ENCODE results near the gene RERE. TPM values are rescaled to one million over a fixed set of nuclear protein-coding genes. Genes with fewer than 3 reads are reported as not detected.

Gene RERE
- total RNA-seq, 2 experiments from 2014 or later = 45.8 to 57.1 TPM

GRCh38 chr1:8584316-8584715 lies 233.1 kb downstream of the RERE start:
- TF ChIP-seq, protein P1, sequence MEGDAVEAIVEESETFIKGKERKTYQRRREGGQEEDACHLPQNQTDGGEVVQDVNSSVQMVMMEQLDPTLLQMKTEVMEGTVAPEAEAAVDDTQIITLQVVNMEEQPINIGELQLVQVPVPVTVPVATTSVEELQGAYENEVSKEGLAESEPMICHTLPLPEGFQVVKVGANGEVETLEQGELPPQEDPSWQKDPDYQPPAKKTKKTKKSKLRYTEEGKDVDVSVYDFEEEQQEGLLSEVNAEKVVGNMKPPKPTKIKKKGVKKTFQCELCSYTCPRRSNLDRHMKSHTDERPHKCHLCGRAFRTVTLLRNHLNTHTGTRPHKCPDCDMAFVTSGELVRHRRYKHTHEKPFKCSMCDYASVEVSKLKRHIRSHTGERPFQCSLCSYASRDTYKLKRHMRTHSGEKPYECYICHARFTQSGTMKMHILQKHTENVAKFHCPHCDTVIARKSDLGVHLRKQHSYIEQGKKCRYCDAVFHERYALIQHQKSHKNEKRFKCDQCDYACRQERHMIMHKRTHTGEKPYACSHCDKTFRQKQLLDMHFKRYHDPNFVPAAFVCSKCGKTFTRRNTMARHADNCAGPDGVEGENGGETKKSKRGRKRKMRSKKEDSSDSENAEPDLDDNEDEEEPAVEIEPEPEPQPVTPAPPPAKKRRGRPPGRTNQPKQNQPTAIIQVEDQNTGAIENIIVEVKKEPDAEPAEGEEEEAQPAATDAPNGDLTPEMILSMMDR (IDR thresholded peaks at IDR 0.05) = no peak
- POLR2A ChIA-PET = no interaction called here
- DNase-seq (no peak), ATAC-seq (no peak)
- CTCF ChIA-PET = interaction anchor here (2.0 to 2.5 kb wide), 3 partner anchors 19 to 87 kb away, joined by 7 to 13 read pairs (median 7); no protein-coding TSS in a partner anchor
- Mint-ChIP-seq H3K36me3 (ENCODE audit: low read depth) (no peaks in the 10 kb centered on the region), H3K9me3 (no peaks in the 10 kb centered on the region), H3K4me1 (ENCODE audit: low read depth) (peaks cover 18% of the 10 kb centered on the region), H3K4me3 (no peak overlapping the region), H3K27me3 (no peaks in the 10 kb centered on the region), H3K27ac (no peak overlapping the region)
- intact Hi-C loops (cut with micrococcal nuclease) = no loop called here

- H3K36me3 Mint-ChIP-seq (ENCODE audit: low read depth) = no peaks in the 10 kb centered on the region
Observed at GRCh38 chr1:8583031-8583430, 234.4 kb downstream of the RERE start.

GRCh38 chr1:8580566-8580965 lies 236.9 kb downstream of the RERE start:
- intact Hi-C loops (cut with micrococcal nuclease) = no loop called here
- Mint-ChIP-seq H3K27ac (no peak overlapping the region), H3K36me3 (ENCODE audit: low read depth) (no peaks in the 10 kb centered on the region), H3K27me3 (no peaks in the 10 kb centered on the region), H3K9me3 (no peaks in the 10 kb centered on the region), H3K4me3 (no peak overlapping the region), H3K4me1 (ENCODE audit: low read depth) (peaks cover 6% of the 10 kb centered on the region)
- TF ChIP-seq, protein P1 (IDR thresholded peaks at IDR 0.05) = no peak
- POLR2A ChIA-PET = interaction anchor here (0.6 kb wide), 1 partner anchor 15 kb away, joined by 3 read pairs; no protein-coding TSS in a partner anchor
- DNase-seq (no peak), ATAC-seq (no peak)
- CTCF ChIA-PET = interaction anchor here (1.3 to 2.5 kb wide), 3 partner anchors 11 to 268 kb away, joined by 7 to 14 read pairs (median 10); no protein-coding TSS in a partner anchor

More at GRCh38 chr1:8583031-8583430, 234.4 kb downstream of the RERE start:
- DNase-seq (no peak), ATAC-seq (no peak)
- no peak overlapping the region for H3K27ac Mint-ChIP-seq
- H3K4me3 Mint-ChIP-seq = no peak overlapping the region
- peaks cover 15% of the 10 kb centered on the region for H3K4me1 Mint-ChIP-seq (ENCODE audit: low read depth)
- H3K9me3 Mint-ChIP-seq = no peaks in the 10 kb centered on the region
- POLR2A ChIA-PET = no interaction called here
- TF ChIP-seq, protein P1 (IDR thresholded peaks at IDR 0.05) = no peak
- intact Hi-C loops (cut with micrococcal nuclease) = no loop called here
- no peaks in the 10 kb centered on the region for H3K27me3 Mint-ChIP-seq
- CTCF ChIA-PET = interaction anchor here (0.7 to 2.1 kb wide), 5 partner anchors 15 to 143 kb away, joined by 3 to 13 read pairs (median 7); no protein-coding TSS in a partner anchor

DNA sequence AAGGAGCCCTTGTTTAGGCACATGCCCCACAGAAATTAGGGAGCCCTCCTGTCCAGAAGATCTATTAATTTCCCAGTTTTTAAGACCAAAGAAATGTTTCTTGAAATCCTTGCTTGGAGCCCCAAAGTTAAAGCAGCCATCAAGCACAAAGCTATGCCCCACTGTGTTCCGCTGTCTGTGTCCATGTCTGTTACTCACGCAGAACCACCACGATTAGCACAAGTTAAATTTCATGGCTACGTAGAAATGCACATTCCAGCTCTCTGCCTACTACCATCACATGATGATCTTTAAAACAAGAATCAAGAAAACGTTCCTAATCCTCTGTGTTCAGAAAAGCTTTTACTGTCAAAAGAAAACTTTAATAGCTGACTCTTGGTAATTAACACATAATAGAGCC lies 238.5 kb downstream of the RERE start:
- H3K27me3 Mint-ChIP-seq = no peaks in the 10 kb centered on the region
- no peaks in the 10 kb centered on the region for H3K9me3 Mint-ChIP-seq
- H3K27ac Mint-ChIP-seq = no peak overlapping the region
- H3K36me3 Mint-ChIP-seq (ENCODE audit: low read depth) = no peaks in the 10 kb centered on the region
- H3K4me1 Mint-ChIP-seq (ENCODE audit: low read depth) = peaks cover 6% of the 10 kb centered on the region
- CTCF ChIA-PET = interaction anchor here (0.9 to 2.5 kb wide), 6 partner anchors 9 to 426 kb away, joined by 3 to 14 read pairs (median 5); no protein-coding TSS in a partner anchor
- POLR2A ChIA-PET = interaction anchor here (0.7 to 1.9 kb wide), 2 partner anchors 8 to 10 kb away, joined by 3 to 5 read pairs; no protein-coding TSS in a partner anchor
- TF ChIP-seq, protein P1 (IDR thresholded peaks at IDR 0.05) = no peak
- no peak for DNase-seq
- no peak for ATAC-seq
- intact Hi-C loops (cut with micrococcal nuclease) = no loop called here
- H3K4me3 Mint-ChIP-seq = no peak overlapping the region

GRCh38 chr1:8578132-8578877 lies 239.1 kb downstream of the RERE start:
- H3K4me3 Mint-ChIP-seq = no peak overlapping the region
- H3K36me3 Mint-ChIP-seq (ENCODE audit: low read depth) = no peaks in the 10 kb centered on the region
- TF ChIP-seq, protein P1 (IDR thresholded peaks at IDR 0.05) = no peak
- H3K27ac Mint-ChIP-seq = no peak overlapping the region
- no peaks in the 10 kb centered on the region for H3K27me3 Mint-ChIP-seq
- peaks cover 6% of the 10 kb centered on the region for H3K4me1 Mint-ChIP-seq (ENCODE audit: low read depth)
- POLR2A ChIA-PET = interaction anchor here (0.7 to 1.9 kb wide), 2 partner anchors 9 to 10 kb away, joined by 3 to 5 read pairs; no protein-coding TSS in a partner anchor
- DNase-seq (no peak), ATAC-seq (no peak)
- CTCF ChIA-PET = interaction anchor here (0.9 to 2.5 kb wide), 5 partner anchors 8 to 426 kb away, joined by 3 to 14 read pairs (median 5); no protein-coding TSS in a partner anchor
- intact Hi-C loops (cut with micrococcal nuclease) = no loop called here
- H3K9me3 Mint-ChIP-seq = no peaks in the 10 kb centered on the region
